Astrocyte of the spinal cord (primary cell): ENCODE results near the gene COG5.
A peak's percentile ranks its signal among the peaks of the same experiment; 100 is the strongest.

Experiments used
- DNase-seq: peaks from one replicate; pipeline ENCODE4 v3.0.0; 2011; ENCODE audit warnings: low read depth, low spot score
- H3K4me3 ChIP-seq: 2 replicates; pipeline ENCODE4 v1.5.1; 2011; ENCODE audit warnings: low read depth, mild to moderate bottlenecking, low read length, moderate library complexity
- in situ Hi-C: cut with HindIII; loops from 2 replicates; pipeline ENCODE4 v1.10.0; 2017; ENCODE audit warnings: low sequenced_read_pairs
- TF ChIP-seq, protein P1 (sequence below): IDR thresholded peaks from 2 replicates; pipeline ENCODE4 v1.5.1; 2012; ENCODE audit warnings: low read depth, mild to moderate bottlenecking, low read length, inconsistent platforms

The COG5 gene

GRCh38 chr7:107563775-107564552 is at the start of gene COG5, which contains the start of gene DUS4L:
Gene COG5, minus strand, starts transcription at chr7:107563920. Its CDS starts 24 bp downstream, at chr7:107563896.
Gene DUS4L, plus strand, starts transcription at chr7:107563971. Its CDS starts 3,100 bp downstream, at chr7:107567071.
- in situ Hi-C loops, result no loop called here
- peak; percentile 79 for DNase-seq
- TF ChIP-seq, protein P1, sequence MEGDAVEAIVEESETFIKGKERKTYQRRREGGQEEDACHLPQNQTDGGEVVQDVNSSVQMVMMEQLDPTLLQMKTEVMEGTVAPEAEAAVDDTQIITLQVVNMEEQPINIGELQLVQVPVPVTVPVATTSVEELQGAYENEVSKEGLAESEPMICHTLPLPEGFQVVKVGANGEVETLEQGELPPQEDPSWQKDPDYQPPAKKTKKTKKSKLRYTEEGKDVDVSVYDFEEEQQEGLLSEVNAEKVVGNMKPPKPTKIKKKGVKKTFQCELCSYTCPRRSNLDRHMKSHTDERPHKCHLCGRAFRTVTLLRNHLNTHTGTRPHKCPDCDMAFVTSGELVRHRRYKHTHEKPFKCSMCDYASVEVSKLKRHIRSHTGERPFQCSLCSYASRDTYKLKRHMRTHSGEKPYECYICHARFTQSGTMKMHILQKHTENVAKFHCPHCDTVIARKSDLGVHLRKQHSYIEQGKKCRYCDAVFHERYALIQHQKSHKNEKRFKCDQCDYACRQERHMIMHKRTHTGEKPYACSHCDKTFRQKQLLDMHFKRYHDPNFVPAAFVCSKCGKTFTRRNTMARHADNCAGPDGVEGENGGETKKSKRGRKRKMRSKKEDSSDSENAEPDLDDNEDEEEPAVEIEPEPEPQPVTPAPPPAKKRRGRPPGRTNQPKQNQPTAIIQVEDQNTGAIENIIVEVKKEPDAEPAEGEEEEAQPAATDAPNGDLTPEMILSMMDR, result no peak
- H3K4me3 ChIP-seq, result peak within 1 kb of the TSS; percentile 74

GRCh38 chr7:107613439-107613838 is 49.7 kb upstream of the COG5 start:
- no peak for DNase-seq
- in situ Hi-C loops, result no loop called here
- TF ChIP-seq, protein P1, result no peak
- H3K4me3 ChIP-seq, result no peak overlapping the region

- H3K4me3 ChIP-seq, result no peak overlapping the region
- TF ChIP-seq, protein P1, result no peak
- in situ Hi-C loops, result no loop called here
- DNase-seq, result no peak
These were observed 46.6 kb upstream of the COG5 start for GRCh38 chr7:107610323-107610722.

GRCh38 chr7:107609811-107610261 is 46.1 kb upstream of the COG5 start:
- no peak overlapping the region for H3K4me3 ChIP-seq
- in situ Hi-C loops, result no loop called here
- no peak for DNase-seq
- TF ChIP-seq, protein P1, result no peak

- in situ Hi-C loops, result no loop called here
- H3K4me3 ChIP-seq, result no peak overlapping the region
- TF ChIP-seq, protein P1, result no peak
- no peak for DNase-seq
These were observed 42.6 kb upstream of the COG5 start for GRCh38 chr7:107606303-107606702.

DNA sequence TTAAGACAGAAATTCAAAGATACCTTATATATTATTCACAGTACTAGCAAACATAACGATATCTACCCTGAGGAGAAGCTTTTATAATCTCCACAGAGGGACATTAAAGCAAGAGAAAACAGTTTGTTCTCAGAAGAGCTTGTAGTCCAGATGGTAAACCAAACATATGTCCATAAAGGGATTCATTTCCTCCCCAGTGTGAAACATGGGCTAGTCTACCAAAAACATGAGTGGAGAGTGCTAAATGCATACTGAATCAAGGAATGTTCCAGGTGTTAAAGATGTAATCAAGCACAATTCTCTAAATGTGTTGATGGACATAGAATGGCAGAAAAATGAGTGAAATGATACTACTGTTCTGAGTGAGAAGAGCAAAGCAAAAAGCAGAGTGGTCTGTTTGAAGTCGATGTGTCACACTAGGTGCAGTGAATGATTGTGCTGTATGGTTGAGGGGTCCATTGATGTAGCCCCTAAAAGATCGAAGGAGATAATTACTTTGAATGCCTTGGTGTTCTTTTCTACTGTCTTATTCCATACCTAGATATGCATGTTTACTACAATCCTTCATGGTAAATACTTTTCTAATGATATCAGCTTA is 41.6 kb upstream of the COG5 start:
- H3K4me3 ChIP-seq, result no peak overlapping the region
- in situ Hi-C loops, result no loop called here
- TF ChIP-seq, protein P1, result no peak
- no peak for DNase-seq
